GM18870 (cell line): ENCODE measurements around the gene SIDT2.

Experiments used
- ATAC-seq: cut with Tn5 transposase; IDR thresholded peaks from one replicate; pipeline ENCODE4 v1.9.1; 2021; ENCODE audit warnings: moderate library complexity; ENCODE audit not compliant: unreplicated experiment

The SIDT2 gene

GRCh38 chr11:117239295-117239694 is 60.8 kb downstream of the SIDT2 start:
- no peak for ATAC-seq
